Activated gamma-delta T cell treated with anti-CD3 and anti-CD28 coated beads, Interleukin-2, amount 50 U/mL, for 16 hours (primary cell): Measurements from ENCODE around the gene TKTL1.

ENCODE experiments used
- DNase-seq: peaks from one replicate; pipeline ENCODE4 v3.0.0-alpha.2; 2020; ENCODE audit warnings: low read depth

Gene TKTL1

DNA sequence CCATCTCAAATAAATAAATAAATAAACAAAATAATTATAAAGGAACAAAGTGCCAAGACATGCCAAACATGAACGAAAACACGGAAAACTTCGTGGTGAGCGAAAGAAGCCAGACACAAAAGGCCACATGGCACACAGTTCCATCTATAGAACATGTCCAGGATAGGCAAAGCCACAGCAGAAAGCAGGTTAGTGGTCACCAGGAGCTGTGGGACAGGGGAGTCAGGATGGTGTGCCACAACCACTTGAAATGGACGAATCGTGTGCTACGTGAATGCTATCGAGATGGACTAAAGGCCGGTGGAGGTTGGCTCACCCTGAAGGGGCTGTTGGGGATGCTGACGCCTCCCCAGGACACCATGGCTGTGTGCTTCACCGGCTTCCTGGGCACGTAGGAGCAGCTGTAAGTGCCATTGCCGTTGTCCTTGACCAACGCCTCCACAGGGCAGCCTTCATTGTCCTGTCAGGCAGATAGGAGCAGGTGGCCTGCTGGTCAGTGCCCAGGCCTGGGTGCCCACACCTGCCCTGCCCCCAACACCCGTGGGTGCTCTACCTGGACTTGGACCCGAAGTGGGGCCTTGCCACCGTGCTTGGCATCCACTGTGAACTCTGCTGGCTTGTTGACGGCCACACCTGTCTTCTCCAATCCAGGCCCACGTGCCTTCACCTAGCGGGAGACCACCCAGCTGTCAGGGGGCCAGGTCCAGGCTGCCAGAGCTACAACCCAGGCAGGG is 68.3 kb downstream of the TKTL1 start:
- DNase-seq: no peak

DNA sequence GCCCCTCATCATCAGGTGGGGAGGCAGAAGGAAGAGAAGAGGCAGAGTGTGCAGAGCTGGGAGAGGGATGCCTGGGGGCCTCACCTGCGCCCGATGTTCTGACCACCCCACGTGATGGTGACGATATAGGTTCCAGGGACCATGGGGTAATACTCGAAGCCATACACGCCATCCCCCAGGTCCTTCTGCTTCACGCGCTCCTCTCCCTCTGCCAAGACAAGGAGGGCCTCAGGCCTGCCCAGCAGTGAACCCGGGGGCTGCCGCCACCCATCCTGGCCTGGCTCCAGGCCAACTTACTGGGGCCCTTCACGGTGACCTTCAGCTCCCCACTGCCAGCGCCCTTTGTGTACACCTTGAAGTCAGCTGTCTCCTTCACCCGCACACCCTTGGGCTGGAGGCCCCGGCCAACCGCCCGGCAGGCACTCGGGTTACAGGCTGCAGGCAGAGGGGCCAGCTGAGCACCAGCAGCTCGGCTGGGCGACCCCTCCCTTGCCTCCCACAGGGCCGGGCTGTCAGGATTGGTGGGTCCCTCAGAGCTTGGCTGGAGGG is 69.5 kb downstream of the TKTL1 start:
- DNase-seq: no peak

DNA sequence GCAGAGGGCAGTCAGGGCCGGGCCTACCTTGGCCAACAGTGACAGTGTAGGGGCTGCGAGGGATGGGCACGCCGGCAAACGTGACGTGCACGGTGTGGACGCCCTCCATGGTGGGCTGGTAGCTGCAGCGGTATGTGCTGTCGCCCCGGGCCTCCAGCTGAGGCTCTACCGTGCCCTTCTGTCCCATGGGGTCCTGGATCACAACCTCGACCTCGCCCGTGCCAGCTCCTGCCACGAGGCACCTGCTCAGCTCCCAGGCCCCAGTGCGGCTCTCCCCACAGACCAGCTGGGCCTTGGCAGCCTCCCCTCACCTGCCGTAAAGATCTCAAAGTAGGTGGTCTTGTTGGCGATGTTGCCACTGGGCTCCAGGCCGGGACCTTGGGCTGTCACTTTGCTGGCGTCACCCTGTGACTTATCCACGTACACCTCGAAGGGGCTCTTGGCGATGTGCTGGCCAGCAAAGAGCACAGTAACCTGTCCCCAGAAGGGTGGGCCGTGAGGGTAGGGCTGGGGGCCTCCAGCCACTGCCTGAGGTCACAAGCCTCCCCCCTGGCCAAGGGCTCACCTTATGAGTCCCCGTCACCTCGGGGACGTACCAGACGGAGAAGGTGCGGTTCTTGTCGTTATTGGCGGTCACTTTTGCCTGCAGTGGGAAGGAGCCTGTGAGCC is 70.5 kb downstream of the TKTL1 start:
- no peak for DNase-seq

DNA sequence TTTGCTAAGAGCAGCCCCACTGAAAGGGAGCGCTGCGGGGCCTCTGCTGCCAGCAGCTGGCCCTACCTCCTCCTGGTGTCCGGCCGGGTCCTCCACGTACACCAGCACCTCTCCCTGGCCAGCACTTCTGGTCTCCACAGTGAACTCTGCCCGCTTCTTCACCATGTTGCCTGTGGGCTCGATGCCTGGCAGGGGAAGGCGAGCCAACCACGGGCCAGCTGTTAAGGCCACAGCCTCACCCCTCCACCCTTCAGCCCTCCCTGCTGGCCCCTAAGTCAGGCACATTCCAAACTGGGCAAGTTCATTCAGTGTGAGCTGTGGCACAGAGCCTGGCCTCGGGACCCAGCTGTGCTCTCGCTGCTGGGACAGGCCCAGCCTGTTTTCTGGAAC is 71.1 kb downstream of the TKTL1 start:
- DNase-seq: no peak

DNA sequence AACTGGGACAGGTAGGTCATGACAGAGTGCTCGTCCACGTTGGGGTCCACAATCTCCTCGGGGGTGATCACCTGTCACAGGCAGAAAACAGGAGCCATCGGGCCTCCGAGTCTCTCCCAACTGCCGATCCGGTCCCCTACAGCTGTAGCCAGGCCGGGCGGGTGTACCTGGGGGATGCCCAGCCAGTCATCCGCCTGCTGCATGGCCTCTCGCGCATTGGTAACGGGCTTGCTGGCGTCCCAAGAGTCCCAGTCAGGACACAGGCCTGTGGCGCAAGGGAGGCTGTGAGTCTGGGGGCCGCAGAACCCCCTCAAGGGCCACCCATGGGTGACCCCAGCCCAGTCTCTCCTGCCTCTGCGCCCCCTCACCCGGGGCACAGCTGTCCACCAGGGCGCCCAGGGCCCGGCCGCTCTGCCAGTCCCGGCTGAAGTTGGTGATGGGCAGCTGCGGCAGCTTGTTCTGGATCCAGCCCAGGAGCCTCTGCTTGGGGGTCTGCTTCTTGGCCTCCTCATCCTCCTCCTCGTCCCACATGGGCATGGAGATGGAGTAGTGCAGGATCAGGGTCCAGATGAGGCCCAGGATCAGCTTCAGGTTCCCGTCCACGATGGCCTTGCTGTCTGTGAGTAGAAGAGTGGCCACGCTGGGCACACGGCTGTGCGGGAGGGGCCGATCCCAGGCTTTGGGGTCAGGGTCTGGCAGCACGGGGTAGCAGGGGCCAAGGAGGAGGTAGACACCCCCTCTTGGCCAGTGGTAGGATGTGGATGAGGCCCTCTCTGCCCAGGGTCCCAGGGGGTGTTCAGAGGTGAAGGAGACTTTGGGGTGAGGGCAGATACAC is 72.1 kb downstream of the TKTL1 start:
- no peak for DNase-seq

DNA sequence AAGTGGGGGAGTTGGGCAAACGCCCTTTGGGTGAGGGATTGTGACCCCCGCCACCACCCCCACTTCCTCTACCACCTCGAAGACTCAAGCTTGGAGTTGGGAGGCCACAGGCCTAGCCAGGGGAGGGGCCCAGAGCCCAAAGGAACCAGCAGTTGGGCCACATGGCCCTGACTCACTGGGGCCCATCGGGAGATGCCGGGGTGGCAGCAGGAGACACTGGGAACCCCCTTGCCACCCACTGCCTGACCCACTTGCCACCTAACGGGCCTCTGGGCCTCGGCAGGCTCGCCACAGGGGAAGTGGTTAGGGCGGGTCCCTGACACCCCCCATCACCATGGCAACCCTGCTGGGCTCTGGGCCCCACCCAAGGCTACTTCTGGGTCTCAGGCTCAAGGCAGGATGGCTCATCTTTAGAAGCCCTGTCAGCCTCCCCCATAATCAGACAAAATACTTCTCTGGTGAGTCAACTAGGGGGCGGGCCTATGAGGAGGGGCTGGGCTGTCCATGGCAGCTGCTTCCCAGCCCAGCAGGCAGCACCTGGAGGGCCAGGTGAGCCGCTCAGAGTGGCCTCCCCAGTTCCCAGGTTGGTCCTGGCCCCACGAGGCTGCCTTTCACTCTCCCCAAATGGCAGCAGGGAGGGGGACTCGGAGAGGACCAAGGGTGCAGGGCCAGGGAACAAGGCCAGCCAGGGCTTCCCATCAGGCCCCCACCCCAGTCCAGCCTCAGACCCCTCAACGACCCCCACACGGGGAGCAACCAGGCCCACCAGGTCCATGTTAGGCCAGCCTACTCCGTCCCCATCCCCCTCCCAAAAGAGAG is 73.2 kb downstream of the TKTL1 start:
- DNase-seq: peak; percentile 94

DNA sequence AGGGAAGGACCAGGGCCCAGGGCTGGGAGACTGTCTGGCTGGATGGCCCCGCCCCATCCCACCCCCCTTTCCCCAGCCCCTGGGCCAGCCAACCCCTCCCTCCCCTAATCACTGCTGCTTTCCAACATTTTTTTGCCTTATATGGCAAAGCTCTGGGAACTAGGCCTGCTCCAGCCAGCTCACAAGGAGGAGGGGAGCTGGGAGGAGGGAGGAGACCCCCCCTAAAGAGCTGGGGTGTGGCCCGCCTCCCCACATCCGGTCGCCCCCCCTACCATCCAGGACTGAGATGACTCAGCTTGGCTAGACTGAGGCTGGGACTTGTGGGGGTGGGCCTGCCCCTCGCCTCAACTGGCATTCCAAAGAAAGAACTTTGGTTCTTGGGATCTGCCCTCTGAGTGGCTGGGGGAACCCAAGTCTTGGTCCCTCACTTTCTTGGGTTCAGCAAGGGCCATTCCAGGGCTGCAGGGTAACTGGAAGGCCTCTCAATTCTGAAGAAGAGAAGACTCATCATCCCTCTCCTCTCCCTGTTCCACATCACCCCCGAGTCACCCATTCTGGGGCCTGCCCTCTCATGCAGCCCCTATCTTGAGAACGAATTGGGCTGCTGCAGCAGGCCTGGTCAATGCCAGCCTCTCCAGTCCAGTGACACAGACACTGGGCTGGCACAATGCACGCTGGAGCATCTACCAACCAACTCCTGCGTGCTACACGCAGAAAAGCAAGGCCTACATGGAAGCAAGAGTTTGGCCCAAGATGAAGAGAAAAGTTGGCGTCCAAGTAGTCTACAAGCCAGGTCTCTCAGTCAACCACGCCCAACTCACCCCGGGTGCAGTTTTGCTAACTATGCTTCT is 74.1 kb downstream of the TKTL1 start:
- DNase-seq: peak; percentile 65

DNA sequence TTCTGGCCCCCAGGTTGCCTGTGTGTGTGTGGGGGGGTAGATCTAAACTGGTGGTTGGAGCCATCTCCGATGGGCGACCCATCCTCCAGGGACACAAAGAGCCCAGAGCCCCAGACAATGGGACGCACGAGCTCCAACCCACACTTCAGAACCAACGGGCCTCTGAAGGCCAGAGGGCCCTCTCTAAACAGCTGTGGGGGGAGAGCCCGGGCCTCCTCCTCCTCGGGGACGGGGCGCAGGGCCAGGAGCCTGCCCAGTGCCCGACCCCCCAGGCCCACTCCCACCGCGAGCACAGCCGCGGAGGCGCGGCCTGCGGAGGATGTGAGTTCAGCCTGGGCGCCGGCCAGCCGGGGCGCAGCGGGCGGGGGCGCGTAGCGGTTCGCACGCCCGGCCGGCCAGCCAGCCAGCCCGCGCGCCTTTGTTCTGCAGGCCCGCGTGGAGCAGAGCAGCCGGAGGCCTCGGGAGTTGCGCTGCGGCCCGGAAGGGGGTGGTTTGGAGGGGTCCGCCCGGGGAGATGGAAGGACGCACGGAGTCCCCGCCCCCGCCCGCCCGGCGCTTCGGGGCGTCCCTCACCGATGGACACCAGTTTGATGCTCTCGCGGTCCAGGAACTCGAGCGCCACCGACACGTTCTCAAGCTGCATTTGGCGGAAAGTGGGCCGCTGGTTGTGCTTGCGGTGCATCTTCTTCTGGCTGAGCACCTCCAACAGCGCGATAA is 74.9 kb downstream of the TKTL1 start:
- no peak for DNase-seq

DNA sequence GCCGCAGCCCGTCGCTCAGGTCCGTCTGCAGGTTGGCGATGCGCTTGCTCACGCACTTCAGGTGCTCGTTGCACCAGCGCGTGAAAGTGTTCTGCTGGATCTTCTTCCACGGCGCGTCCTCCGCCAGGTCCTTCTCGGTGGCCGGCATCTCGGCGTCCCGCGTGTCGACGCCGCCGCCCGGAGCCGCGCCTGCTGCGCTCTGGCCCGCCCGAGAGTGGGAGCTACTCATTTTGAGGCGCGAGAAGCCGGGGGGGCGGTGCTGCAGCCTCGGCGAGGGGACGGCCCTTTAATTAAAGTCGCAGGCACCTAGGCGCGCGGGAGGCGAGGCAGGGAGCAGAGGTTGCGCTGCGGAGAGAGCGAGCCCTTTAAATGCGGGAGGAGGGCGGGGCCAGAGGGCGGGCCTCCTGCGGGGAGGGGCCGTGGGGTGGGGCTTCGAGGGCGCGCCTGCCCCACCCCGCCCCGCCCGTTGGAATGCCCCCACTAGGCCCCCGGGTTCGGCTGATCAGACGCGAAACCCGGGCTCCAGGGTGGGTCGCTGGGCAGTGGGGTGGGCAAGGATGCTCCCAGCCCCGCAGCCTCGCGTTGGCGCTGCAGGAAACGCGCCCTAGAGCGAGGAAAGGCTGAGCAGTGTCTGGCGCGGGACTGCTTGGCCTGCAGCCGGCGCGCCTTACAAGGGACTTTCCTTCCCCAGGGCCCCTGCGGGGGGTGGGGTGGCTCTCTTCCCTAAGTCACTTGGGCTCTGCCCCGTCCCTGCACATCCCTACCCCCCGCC is 75.6 kb downstream of the TKTL1 start:
- DNase-seq: peak; percentile 87

DNA sequence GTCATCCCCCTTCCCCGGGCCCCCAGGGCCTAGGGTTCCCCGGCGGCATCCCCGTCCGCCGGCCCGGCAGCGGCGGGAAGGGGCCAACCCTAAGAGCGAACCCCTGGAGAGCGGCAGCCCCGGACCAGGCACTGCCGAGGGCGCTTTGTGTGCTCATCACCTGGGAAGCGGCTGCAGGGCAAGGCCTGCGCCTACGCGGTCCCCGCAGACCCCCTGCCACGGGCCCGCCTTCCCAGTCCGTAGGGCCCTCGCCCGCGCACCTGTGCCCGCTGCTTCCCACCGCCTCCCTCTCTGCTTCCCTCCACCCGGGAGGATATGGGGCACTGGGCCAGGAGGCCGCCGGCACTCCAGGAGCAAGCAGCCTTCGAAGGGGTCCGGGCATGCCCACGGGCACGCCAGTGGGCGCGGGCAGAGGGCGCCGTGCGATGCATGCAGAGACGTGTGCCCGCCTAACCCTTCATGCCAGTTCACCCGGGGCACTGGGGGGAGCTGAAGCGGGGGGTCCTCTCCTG is 76.2 kb downstream of the TKTL1 start:
- no peak for DNase-seq

DNA sequence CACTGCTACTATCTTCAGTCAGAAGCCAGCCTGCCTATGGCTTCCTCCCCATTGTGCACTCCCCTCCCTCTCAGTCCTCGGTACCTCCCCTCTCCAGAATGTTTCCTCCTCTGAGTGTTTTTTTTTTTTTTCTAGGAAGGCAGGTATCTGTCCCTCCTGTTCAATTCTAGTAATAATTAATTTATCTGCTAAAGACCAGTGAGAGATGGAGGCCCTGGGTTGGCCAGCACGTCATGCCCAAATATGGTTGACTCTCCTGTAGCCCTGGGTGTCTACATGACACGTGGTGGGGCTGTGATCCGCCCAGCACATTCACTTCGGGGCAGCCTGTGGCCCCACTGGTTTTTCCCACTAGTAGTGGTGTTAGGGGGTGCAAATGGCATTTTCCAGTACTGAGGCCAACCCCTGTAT is 77.0 kb downstream of the TKTL1 start:
- DNase-seq: no peak

DNA sequence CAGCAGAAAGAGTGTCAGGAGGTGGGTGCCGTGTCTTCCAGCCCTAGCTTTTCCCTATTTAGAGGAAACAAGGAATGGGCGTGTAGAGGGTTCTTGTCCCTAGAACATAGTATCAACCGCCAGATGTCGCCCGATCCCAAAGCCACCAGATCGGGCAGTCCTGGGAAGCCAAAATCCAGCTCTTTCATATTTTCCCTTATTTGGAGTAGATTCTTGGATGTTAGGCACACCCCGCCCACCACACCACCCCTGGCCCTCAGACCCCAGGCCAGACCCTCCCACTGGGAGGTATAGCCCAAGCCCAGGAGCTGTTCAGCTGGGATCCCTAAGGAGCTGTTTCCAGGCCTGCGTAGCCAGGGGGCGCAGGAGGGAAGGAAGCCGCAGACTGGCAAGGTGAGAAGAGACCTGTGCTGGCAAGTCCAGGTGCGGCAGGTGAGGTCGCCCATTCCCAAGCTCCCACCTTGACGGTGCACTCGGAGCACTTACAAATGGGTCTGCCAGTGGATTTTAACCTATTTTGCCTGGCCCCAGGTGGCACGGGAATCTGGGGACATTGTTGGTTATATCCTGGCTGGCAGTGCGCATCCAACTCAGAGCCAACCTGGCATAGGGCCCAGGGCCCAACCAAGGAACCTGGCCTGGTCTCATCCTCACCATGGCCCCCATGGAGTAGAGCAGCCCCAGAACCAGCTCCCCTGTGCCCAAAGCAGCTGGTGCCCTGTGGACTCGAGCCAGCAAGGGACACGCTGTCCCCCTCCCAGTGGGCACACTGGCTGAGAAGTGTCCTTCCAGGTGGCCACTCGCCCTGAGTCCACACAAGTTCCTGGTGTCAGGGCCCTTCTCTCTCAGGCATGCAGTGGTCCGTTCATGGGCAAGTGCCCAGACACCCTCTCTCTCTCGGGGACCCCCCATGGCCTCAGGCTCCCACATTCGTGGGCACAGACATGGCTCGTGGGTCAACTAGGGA is 78.0 kb downstream of the TKTL1 start:
- DNase-seq: no peak

DNA sequence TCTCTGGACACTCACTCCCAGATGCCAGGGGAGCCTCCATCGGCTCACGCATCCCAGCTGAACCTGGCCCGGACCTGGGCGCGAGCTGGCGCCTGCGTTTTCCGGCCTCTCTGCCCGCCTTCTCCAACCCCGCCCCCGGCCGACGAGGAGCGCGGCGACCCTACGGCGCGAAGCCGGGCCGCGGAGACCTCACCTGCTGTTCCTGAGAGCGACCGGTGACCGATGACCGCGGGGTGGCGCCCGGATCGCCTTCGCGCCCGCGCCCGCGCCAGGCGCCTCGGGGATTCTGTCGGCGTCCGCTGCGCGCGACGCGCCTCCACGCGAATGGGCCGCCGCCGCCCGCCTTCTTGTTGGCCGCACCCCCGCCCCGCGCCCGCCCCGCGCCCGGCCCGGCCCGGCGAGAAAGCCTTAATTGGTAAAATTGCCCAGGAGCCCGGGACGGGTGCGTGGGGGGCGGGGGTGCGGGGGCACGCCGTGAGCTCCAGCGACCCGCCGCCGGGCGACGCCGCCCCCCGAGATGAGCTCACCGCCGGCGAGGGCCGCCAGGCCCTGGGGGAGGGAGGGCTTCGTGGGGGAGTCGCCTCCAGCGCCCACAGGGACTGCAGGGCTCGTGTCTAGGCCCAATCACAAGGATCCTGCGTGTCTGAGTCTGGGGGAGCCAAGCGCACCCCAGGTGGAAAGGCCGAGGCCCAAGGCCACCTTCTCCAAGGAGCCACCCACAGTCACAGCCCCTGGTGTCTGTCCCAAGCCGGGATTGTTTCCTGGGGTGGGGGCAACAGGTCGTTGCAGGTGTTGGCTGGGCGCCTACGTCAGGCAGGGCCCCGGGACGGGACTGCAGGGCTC is 78.9 kb downstream of the TKTL1 start, which contains the start of gene FLNA:
FLNA (minus strand) TSS at position 322 of the 843 bp plus-strand sequence. CDS start 3,389 bp downstream, outside the sequence.
- no peak for DNase-seq

DNA sequence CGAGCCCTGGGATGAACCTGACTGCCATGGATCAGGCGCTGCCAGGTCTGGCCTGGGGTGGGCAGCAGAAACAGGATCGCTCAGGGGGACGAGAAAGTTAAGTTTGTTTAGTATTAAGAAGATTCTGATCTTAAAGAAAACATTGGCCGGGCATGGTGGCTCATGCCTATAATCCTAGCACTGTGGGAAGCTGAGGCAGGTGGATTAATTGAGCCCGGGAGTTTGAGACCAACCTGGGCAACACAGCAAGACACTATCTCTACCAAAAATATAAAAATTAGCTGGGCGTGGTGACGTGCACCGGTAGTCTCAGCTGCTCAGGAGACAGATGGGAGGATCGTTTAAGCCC is 79.5 kb downstream of the TKTL1 start:
- no peak for DNase-seq

DNA sequence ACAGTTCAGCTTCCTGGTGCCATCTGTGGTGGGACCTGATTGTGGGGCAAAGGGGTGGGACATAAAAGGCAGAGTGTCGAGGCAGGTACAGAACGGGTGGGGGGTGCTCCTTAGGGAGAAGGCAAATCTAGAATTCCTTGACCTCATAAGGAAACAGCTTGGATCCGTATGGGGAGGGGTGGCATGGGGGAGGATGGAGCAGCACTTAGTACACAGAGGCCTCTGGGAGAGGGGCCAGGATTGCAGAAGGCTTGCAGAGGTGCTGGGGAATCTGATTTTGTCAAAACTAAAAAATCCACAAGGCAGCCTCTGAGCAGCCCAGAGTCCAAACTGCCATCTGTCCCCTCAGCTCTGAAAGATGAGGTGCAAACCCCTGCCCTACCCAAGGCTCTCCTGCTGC is 81.2 kb downstream of the TKTL1 start:
- DNase-seq: no peak

DNA sequence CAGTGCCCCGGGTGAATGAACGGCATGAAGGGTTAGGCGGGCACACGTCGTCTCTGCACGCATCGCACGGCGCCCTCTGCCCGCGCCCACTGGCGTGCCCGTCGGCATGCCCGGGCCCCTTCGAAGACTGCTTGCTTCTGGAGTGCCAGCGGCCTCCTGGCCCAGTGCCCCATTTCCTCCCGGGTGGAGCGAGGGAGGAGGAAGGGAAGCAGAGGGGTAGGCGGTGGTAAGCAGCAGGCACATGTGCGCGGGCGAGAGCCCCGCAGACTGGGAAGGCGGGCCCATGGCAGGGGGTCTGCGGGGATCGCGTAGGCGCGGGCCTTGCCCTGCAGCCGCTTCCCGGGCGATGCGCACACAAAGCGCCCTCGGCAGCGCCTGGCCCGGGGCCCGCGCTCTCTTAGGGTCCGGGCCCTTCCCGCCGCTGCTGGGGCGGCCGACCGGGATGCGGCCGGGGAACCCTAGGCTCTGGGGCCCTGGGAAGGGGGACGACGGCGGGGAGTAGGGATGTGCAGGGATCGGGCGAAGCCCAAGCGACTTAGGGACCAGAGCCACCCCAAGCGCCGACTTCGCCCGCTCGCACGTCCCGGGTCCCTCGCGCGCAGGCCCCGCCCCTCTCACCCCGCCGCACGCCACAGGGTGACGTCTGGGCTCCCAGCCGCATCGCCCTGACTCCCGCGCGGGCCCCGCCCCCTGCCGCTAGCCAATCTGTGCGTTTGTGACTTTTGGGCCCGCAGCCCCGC is 82.6 kb downstream of the TKTL1 start:
- DNase-seq: no peak
